GM13976 (cell line): Measurements from ENCODE around the gene PIK3R6.
A peak's percentile ranks its signal among the peaks of the same experiment; 100 is the strongest.
"Not testable (repeated sequence)": the region's sequence is repeated elsewhere in the genome, so short reads cannot be mapped to it uniquely, and the experiment has no call there.

Source experiments
- DNase-seq: peaks from one replicate; pipeline ENCODE4 v3.0.0; 2012; ENCODE audit warnings: low spot score
- in situ Hi-C: fragments of 300-500 bp; cut with MboI; formaldehyde crosslinking; loops from one replicate; pipeline ENCODE4 v1.12.0; 2022; ENCODE audit warnings: low sequenced_read_pairs, mixed read lengths, inconsistent platforms; ENCODE audit not compliant: unreplicated experiment
- TF ChIP-seq, protein P1 (sequence below): IDR thresholded peaks from 2 replicates; pipeline ENCODE4 v1.5.1; 2012; ENCODE audit warnings: borderline replicate concordance, mild to moderate bottlenecking; ENCODE audit not compliant: insufficient read depth; ENCODE audit errors: extremely low read depth, missing control alignments, control extremely low read depth

PIK3R6 gene

DNA sequence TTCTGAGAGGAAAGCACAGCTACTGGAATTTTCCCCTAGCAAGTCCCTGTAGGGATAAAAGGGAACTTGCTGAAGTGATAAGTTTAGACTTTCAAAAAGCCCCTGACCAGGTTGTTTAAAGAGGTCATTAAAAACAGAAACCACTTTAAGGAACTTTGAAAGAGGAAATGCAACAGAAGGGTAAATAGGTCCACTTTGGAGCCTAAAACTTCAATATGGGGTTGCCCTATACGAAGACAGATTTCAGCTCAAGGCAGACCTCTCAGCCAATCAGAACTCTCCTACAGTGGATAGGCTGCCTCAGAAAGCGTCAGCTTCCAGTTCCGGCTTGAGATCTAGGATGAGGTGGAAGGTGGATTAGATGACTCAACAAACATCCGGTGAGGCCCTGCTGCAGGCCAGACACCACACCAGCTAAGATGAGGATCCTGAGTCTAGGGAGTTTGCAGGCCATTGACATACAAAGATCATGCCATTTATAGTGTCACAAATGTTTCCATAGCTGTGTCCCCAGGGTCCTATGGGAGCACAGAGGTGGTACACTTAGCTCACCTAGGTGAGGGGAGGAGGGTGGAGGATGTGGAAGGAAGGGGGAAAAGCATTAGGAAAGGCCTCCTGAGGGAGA lies 60.4 kb downstream of the PIK3R6 start:
- TF ChIP-seq, protein P1, sequence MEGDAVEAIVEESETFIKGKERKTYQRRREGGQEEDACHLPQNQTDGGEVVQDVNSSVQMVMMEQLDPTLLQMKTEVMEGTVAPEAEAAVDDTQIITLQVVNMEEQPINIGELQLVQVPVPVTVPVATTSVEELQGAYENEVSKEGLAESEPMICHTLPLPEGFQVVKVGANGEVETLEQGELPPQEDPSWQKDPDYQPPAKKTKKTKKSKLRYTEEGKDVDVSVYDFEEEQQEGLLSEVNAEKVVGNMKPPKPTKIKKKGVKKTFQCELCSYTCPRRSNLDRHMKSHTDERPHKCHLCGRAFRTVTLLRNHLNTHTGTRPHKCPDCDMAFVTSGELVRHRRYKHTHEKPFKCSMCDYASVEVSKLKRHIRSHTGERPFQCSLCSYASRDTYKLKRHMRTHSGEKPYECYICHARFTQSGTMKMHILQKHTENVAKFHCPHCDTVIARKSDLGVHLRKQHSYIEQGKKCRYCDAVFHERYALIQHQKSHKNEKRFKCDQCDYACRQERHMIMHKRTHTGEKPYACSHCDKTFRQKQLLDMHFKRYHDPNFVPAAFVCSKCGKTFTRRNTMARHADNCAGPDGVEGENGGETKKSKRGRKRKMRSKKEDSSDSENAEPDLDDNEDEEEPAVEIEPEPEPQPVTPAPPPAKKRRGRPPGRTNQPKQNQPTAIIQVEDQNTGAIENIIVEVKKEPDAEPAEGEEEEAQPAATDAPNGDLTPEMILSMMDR = no peak
- in situ Hi-C loops = no loop called here
- peak; percentile 84 for DNase-seq

DNA sequence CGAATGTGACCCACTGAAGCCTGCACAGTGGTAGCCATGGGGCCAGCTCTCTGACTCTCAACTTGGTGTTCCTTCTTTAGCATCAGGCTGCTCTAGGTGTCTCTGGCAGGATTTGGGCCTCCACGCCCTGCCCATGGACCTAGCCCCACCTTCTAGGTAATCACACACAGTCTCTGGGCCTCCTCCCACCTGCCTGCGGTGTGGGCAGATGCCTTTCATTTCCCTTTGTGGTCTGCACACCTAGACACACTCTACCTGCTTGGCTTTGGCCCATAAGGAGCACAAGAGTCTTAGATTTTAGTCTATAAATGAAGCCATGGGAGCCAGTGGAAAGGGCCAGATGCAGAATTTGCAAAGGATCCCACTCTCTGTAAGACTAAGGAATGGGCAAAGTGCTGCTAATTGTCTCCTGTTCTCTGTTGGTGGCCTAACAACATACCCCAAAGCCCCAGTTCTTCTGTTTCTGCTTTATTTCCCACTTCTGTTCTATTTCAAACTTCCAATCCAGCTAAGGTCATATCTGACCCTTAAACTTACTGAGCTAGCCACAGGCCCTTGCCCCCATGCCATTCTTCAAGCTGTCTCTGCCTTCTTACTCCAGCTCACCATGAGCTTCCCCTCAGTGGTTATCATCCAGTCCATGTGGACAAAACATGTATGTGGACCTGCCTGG lies 61.1 kb downstream of the PIK3R6 start:
- in situ Hi-C loops = no loop called here
- no peak for DNase-seq
- TF ChIP-seq, protein P1 = no peak

DNA sequence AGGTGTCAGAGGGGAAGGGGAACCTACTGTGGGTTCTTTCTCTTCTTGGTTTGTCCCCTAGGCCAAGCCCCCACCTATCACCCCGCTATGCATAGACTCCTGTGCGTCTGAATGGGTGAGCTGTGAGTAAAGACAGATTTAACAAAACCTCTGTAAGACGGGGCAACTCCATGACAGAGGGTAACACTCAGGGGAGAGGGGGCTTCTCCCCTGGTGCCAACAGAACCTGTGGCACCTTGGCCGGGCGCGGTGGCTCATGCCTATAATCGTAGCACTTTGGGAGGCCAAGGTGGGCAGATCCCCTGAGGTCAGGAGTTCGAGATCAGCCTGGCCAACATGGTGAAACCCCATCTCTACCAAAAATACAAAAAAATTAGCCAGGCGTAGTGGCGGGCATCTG lies 62.1 kb downstream of the PIK3R6 start:
- in situ Hi-C loops, DNase-seq: not testable (repeated sequence)

DNA sequence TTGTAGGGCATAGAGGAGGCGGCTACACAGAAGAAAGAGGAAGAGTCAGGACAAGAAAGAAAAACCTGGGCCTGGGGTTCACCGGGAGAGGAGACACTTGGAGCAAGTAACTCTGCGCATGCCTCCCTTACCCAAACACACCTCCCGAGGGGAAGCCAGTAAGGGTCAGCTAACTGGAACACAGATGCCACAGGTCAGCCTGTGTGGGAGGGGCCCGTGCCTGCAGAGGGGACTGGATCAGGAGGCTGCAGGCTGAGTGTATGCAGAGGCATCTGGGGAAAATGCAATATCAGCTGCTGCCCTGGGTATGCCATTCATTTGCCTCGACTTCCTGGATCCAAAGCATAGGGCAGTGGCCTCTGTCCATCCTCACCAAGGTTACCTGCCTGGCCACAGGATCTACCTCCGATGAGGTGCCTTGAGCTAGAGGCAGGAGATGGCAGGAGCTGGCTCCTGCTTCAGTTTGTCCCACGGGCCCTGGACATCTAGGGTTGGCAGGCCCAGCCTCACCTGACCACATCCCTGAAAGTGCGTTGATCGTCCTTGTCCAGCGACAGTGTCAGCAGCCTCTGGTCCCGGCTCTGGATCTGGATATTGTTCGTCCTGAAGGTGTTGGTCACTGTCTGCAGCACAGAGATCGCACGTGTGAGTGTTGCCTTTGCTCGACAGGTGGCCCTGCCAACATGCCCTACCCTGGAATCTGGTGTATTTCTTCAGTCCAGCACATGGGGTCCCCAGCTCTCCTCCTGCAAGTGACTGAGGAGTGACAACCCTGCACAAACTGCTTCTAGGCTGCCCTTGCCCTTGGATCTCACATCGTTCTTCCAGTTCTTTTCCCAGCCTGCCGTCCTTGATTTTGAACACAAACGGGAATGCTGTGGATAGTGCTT lies 63.7 kb downstream of the PIK3R6 start:
- no peak for DNase-seq
- in situ Hi-C loops = no loop called here
- TF ChIP-seq, protein P1 = no peak

DNA sequence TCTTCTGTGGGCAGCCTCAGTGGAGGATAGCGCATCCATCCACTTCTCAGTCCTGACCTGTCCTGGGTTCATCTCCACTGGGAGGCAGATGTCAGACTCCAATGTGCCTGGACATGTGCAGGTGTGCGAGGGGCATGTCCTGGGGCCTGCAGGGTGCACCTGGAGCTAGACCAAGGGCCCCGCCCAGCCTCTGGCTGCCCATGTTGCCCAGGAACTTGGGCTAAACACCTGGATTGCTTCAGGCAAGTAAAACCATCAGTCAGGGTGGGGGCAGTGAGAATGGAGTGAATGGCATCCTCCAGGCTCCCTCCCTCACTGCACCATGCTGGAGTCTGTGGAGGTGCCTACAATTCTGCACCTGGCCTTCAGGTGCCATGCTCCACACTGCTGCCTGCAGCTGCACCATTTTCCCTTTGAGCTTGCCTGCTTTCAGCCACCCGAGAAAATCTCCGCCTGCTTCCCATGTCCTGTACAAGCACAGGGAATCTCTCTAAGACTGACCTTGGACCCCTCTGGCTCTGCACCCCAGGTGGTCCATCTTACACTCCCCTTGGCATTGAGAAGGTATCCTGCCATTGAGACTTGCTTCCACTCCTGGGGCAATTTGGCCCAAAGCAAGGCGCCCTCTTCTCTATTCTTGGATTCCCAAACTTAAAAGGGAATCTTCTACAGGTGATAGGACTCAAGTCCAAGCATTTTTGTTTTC lies 66.2 kb downstream of the PIK3R6 start:
- in situ Hi-C loops = no loop called here
- DNase-seq = no peak
- TF ChIP-seq, protein P1 = no peak

DNA sequence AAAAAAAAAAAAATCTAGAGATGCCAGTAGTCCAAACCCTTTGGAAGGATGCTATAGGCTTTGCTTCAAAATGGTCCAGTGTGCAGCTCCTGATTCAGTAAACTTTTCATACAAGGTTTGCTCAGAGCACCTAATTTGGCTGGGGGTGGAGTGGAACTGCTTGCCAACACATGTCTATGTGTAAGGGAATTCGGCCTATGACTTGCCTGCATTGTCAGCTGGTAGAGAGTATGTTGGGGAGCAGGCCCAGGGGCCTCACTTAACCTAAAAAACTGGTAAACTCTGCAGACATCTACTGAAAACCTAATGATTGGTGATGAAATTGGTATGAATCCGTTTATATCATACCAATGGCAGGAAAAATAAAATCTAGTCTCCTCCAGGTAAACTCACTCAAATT lies 66.8 kb downstream of the PIK3R6 start:
- TF ChIP-seq, protein P1 = no peak
- in situ Hi-C loops = no loop called here
- DNase-seq = no peak
